Caco-2 (cell line): ENCODE results near the gene MACC1. TPM values are rescaled to one million over a fixed set of nuclear protein-coding genes. Genes with fewer than 3 reads are reported as not detected.

Experiments used
- BruUV-seq: library from RNA; stranded (reverse); fragments of 400-500 nt; replicated peaks from 2 replicates; lab custom pipeline; 2021; lab: Mats Ljungman, UMichigan
- CTCF ChIA-PET: fragments of 300-600 bp; sonication (Branson Sonifier 250); formaldehyde crosslinking; loops from one replicate; lab custom pipeline; 2022; ENCODE audit warnings: antibody characterized with exemption; lab: Charles Lee
- POLR2A ChIA-PET: fragments of 300-600 bp; sonication (Branson Sonifier 250); formaldehyde crosslinking; loops from one replicate; lab custom pipeline; 2022; ENCODE audit warnings: antibody characterized with exemption; lab: Charles Lee
- DNase-seq, 2 experiments: peaks; one replicate each; pipeline versions ENCODE4 v3.0.0 to v3.0.0-alpha.2; 2020 to 2022
- H3K27me3 ChIP-seq: replicated peaks from 2 replicates; pipeline ENCODE4 v1.6.0; 2011; ENCODE audit warnings: low read length; ENCODE audit not compliant: control insufficient read depth, insufficient read depth
- H3K36me3 ChIP-seq: 2 replicates; pipeline ENCODE4 v1.5.1; 2011; ENCODE audit warnings: low read length; ENCODE audit not compliant: control insufficient read depth, insufficient read depth
- H3K4me1 ChIP-seq: fragments of 250-450 bp; sonication (Bioruptor Pico); 2 replicates; pipeline ENCODE4 v1.5.1; 2020; ENCODE audit warnings: mild to moderate bottlenecking
- H3K4me3 ChIP-seq: 2 replicates; pipeline ENCODE4 v1.5.1; 2011; ENCODE audit warnings: low read depth, mild to moderate bottlenecking, control low read depth, low read length
- H3K9me3 ChIP-seq: fragments of 250-450 bp; sonication (Bioruptor Pico); 2 replicates; pipeline ENCODE4 v1.5.1; 2020; ENCODE audit warnings: mild to moderate bottlenecking, moderate library complexity
- H3K27ac Mint-ChIP-seq: one replicate; pipeline ENCODE4 v1.8.0; 2022; ENCODE audit warnings: mixed read lengths; ENCODE audit not compliant: unreplicated experiment
- H3K27me3 Mint-ChIP-seq: one replicate; pipeline ENCODE4 v1.8.0; 2022; ENCODE audit warnings: mixed read lengths; ENCODE audit not compliant: insufficient read depth, unreplicated experiment
- H3K36me3 Mint-ChIP-seq: one replicate; pipeline ENCODE4 v1.8.0; 2022; ENCODE audit warnings: mild to moderate bottlenecking, mixed read lengths; ENCODE audit not compliant: insufficient read depth, unreplicated experiment
- H3K4me1 Mint-ChIP-seq: one replicate; pipeline ENCODE4 v1.8.0; 2022; ENCODE audit warnings: low read depth, mixed read lengths; ENCODE audit not compliant: unreplicated experiment
- H3K4me3 Mint-ChIP-seq: one replicate; pipeline ENCODE4 v1.8.0; 2022; ENCODE audit warnings: mild to moderate bottlenecking, moderate library complexity, mixed read lengths; ENCODE audit not compliant: unreplicated experiment
- H3K9me3 Mint-ChIP-seq: one replicate; pipeline ENCODE4 v1.8.0; 2022; ENCODE audit warnings: mixed read lengths; ENCODE audit not compliant: unreplicated experiment
- intact Hi-C: fragments of 100-400 bp; cut with micrococcal nuclease; formaldehyde crosslinking; loops from one replicate; pipeline ENCODE4 v1.10.0; 2022; ENCODE audit not compliant: unreplicated experiment
- total RNA-seq: library from RNA; stranded (reverse); gene quantifications from 2 replicates; pipeline ENCODE4 v1.2.3, GENCODE V29; 2022
- TF ChIP-seq, protein P1 (sequence below), 2 experiments: fragments of 200-600 bp in 1 of 2; IDR thresholded peaks; 1 replicate in 1 of 2; 2 replicates in 1 of 2; pipeline versions ENCODE4 v1.5.1 to v1.8.0; 2011 to 2022; ENCODE audit warnings: antibody characterized with exemption in 1 of 2, control low read depth in 1 of 2, inconsistent platforms in 1 of 2, low read depth in 1 of 2, low read length in 1 of 2, mild to moderate bottlenecking in 1 of 2, moderate library complexity in 1 of 2; ENCODE audit not compliant: insufficient read depth in 1 of 2, severe bottlenecking in 1 of 2, unreplicated experiment in 1 of 2

MACC1 gene
- total RNA-seq, 1 experiment from 2014 or later = 87.7 TPM

DNA sequence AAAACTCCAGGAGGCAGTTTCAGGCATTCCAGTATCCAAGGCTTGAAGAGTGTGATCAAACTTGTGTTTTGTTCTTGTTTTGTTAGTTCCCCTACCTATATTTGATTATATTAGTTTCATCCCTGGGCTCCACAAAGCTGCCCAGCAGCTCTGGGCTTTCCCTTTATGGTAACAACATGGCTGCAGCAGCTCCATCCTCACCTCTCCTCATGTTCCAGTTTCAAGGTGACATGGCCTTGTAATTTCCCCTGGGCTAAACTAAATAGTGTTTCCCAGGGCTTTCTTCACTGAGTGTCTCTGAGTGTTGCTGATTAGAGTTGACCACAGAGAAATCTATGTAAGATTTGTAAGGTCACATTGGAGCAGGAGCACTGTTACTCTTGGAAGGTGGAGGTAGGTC is 83.4 kb downstream of the MACC1 start:
- TF ChIP-seq, protein P1, sequence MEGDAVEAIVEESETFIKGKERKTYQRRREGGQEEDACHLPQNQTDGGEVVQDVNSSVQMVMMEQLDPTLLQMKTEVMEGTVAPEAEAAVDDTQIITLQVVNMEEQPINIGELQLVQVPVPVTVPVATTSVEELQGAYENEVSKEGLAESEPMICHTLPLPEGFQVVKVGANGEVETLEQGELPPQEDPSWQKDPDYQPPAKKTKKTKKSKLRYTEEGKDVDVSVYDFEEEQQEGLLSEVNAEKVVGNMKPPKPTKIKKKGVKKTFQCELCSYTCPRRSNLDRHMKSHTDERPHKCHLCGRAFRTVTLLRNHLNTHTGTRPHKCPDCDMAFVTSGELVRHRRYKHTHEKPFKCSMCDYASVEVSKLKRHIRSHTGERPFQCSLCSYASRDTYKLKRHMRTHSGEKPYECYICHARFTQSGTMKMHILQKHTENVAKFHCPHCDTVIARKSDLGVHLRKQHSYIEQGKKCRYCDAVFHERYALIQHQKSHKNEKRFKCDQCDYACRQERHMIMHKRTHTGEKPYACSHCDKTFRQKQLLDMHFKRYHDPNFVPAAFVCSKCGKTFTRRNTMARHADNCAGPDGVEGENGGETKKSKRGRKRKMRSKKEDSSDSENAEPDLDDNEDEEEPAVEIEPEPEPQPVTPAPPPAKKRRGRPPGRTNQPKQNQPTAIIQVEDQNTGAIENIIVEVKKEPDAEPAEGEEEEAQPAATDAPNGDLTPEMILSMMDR (IDR thresholded peaks at IDR 0.05; ENCODE audit: insufficient read depth in 1 of 2, low read depth in 1 of 2, low read length in 1 of 2, severe bottlenecking in 1 of 2, unreplicated experiment in 1 of 2) = no peak
- DNase-seq = no peak
- H3K27ac Mint-ChIP-seq = no peak overlapping the region
- H3K9me3 ChIP-seq = no peaks in the 10 kb centered on the region
- BruUV-seq = no TSS peak
- H3K36me3 Mint-ChIP-seq = peaks cover 26% of the 10 kb centered on the region
- intact Hi-C loops = loop anchor here (5.0 kb wide), 1 partner anchor 82 kb away; no protein-coding TSS in a partner anchor
- POLR2A ChIA-PET = no interaction called here
- peaks cover 11% of the 10 kb centered on the region for H3K4me1 Mint-ChIP-seq
- no peaks in the 10 kb centered on the region for H3K36me3 ChIP-seq
- CTCF ChIA-PET = no interaction called here
- 0 out of 2 replicates have a peak, but pooled peaks cover 5% of the 10 kb centered on the region for H3K4me1 ChIP-seq
- H3K4me3 ChIP-seq = no peak overlapping the region
- no peaks in the 10 kb centered on the region for H3K27me3 ChIP-seq
- H3K9me3 Mint-ChIP-seq = no peaks in the 10 kb centered on the region
- H3K4me3 Mint-ChIP-seq = no peak overlapping the region
- H3K27me3 Mint-ChIP-seq = no peaks in the 10 kb centered on the region

DNA sequence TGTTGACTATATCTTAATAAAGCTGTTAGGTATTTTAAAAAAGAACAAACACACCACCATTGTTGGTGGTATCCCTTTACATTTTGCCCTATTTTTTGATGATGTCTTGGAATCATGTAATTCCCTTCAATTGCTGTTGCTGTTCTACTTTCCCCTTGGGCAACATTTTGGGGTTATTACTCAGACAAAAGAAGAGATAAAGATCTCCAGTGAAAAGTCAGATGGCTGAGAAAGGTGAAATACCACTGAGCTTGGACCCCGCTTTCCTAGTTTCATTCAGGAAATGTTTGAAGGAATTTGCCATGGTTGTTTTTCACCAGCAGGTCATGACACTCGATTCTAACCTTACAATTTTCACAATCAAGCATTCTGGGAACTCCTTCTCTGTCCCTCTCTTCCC is 84.6 kb downstream of the MACC1 start:
- H3K27me3 Mint-ChIP-seq = no peaks in the 10 kb centered on the region
- intact Hi-C loops = loop anchor here (5.0 kb wide), 1 partner anchor 80 kb away; no protein-coding TSS in a partner anchor
- no TSS peak for BruUV-seq
- TF ChIP-seq, protein P1 (IDR thresholded peaks at IDR 0.05; ENCODE audit: insufficient read depth in 1 of 2, low read depth in 1 of 2, low read length in 1 of 2, severe bottlenecking in 1 of 2, unreplicated experiment in 1 of 2) = no peak
- H3K36me3 Mint-ChIP-seq = peaks cover 23% of the 10 kb centered on the region
- DNase-seq = no peak
- ChIA-PET CTCF (no interaction called here), POLR2A (no interaction called here)
- Histone ChIP-seq H3K4me1 (peaks cover 13% of the 10 kb centered on the region), H3K27me3 (no peaks in the 10 kb centered on the region), H3K36me3 (no peaks in the 10 kb centered on the region), H3K4me3 (no peak overlapping the region), H3K9me3 (no peaks in the 10 kb centered on the region)
- peak overlapping the region; percentile 29 for H3K27ac Mint-ChIP-seq
- peaks cover 15% of the 10 kb centered on the region for H3K4me1 Mint-ChIP-seq
- H3K9me3 Mint-ChIP-seq = no peaks in the 10 kb centered on the region
- H3K4me3 Mint-ChIP-seq = no peak overlapping the region

DNA sequence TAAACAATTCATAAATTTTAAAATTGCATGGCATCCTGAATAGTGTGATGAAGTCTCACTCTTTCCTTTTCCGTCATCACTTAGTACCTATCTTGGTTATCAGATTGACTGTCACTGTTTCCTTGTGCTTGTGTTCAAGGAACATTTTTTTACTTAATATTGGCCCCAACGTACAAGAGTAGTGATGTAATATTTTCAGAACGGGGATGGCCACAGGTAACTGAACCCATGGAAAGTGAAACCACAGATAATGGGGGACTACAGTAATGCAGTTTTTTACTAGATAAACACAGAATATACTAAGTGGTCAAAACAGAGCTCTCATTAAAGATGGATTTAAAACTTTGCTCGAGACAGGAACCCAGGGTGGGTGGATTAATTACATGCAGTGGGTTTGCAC is 85.4 kb downstream of the MACC1 start:
- ChIA-PET POLR2A (no interaction called here), CTCF (no interaction called here)
- no peak overlapping the region for H3K4me3 ChIP-seq
- BruUV-seq = TSS peak; percentile 5
- Mint-ChIP-seq H3K4me3 (no peak overlapping the region), H3K36me3 (peaks cover 18% of the 10 kb centered on the region), H3K4me1 (peaks cover 15% of the 10 kb centered on the region), H3K27ac (peak overlapping the region; percentile 29), H3K27me3 (no peaks in the 10 kb centered on the region), H3K9me3 (no peaks in the 10 kb centered on the region)
- H3K27me3 ChIP-seq = no peaks in the 10 kb centered on the region
- no peaks in the 10 kb centered on the region for H3K9me3 ChIP-seq
- no peak for DNase-seq
- intact Hi-C loops = loop anchor here (5.0 kb wide), 1 partner anchor 79 kb away; no protein-coding TSS in a partner anchor
- TF ChIP-seq, protein P1 (IDR thresholded peaks at IDR 0.05; ENCODE audit: insufficient read depth in 1 of 2, low read depth in 1 of 2, low read length in 1 of 2, severe bottlenecking in 1 of 2, unreplicated experiment in 1 of 2) = no peak
- no peaks in the 10 kb centered on the region for H3K36me3 ChIP-seq
- H3K4me1 ChIP-seq = peaks cover 14% of the 10 kb centered on the region
